Left cardiac atrium (tissue), 4 donors: ENCODE results near the gene RAF1. TPM values are rescaled to one million over a fixed set of nuclear protein-coding genes. Genes with fewer than 3 reads are reported as not detected.

ENCODE experiments used
- ATAC-seq, 2 donors: fragments of 200-7000 bp; cut with Tn5 transposase; one replicate each; pipeline ENCODE4 v1.9.1; 2020; ENCODE audit warnings: mild to moderate bottlenecking in 2 of 2, moderate library complexity in 2 of 2
- DNase-seq: peaks from one replicate; pipeline ENCODE4 v3.0.0-alpha.2; 2020
- intact Hi-C, 2 donors: fragments of 100-400 bp; cut with DNase I; formaldehyde crosslinking; loops; one replicate each; pipeline versions ENCODE4 v1.14.1 to v1.15.1; 2022 to 2023
- total RNA-seq, 2 donors: library from RNA; stranded (reverse); fragmentation: NEBNext Ultra II Directional; extraction: Animal tissue kit (Norgen Biotek cat#: 25700); gene quantifications; one replicate each; pipeline ENCODE4 v1.2.1, GENCODE V29; 2021
- donor health status: DM: no; HTN: yes; CAD: no.
- donor health status: DM: no; HTN: yes; CAD: no; lungs with severe emphysema.
- donor health status: DM: yes; HTN: yes; CAD: no.
- donor health status: Dilated cardiomyopathy.

The RAF1 gene
- total RNA-seq, 2 donors from 2014 or later = 109 to 116 TPM

GRCh38 chr3:12615266-12615665, 48.7 kb downstream of the RAF1 start:
- intact Hi-C loops = no loop called here
- ATAC-seq (no peak), DNase-seq (no peak)

GRCh38 chr3:12613250-12613649, 50.7 kb downstream of the RAF1 start:
- ATAC-seq (peak in 1 of 2 donors; percentile 29), DNase-seq (no peak)
- intact Hi-C loops = no loop called here

- ATAC-seq = no peak
- DNase-seq = no peak
- intact Hi-C loops = no loop called here
These were observed 51.2 kb downstream of the RAF1 start for GRCh38 chr3:12612514-12613226.

- DNase-seq (no peak), ATAC-seq (no peak)
- intact Hi-C loops = no loop called here
These were observed 52.8 kb downstream of the RAF1 start for GRCh38 chr3:12611117-12611516.

- no peak for ATAC-seq
These were observed 55.5 kb downstream of the RAF1 start for GRCh38 chr3:12608376-12608775.

GRCh38 chr3:12603969-12604368, 59.9 kb downstream of the RAF1 start:
- no peak for DNase-seq
- intact Hi-C loops = no loop called here
- ATAC-seq = peak in 1 of 2 donors; percentile 31

More at GRCh38 chr3:12608376-12608775, 55.5 kb downstream of the RAF1 start:
- intact Hi-C loops = no loop called here
- no peak for DNase-seq

- no peak for ATAC-seq
- intact Hi-C loops = no loop called here
- DNase-seq = no peak
These were observed 62.8 kb downstream of the RAF1 start for GRCh38 chr3:12601072-12601471.

- intact Hi-C loops = no loop called here
- DNase-seq (no peak), ATAC-seq (no peak)
These were observed 65.0 kb downstream of the RAF1 start for GRCh38 chr3:12598890-12599289.

GRCh38 chr3:12593473-12593872, 70.4 kb downstream of the RAF1 start:
- intact Hi-C loops = loop anchor here in 1 of 2 donors (5.0 kb wide), 1 partner anchor 69 kb away; the partner anchor contains the start of gene RAF1
- ATAC-seq (no peak), DNase-seq (no peak)

- no peak for DNase-seq
- intact Hi-C loops = loop anchor here in 1 of 2 donors (5.0 kb wide), 1 partner anchor 70 kb away; the partner anchor contains the start of gene RAF1
- peak; percentile 24 to 45 for ATAC-seq
These were observed 71.8 kb downstream of the RAF1 start for GRCh38 chr3:12591997-12592715.

- no peak for ATAC-seq
- no peak for DNase-seq
- intact Hi-C loops = loop anchor here in 1 of 2 donors (5.0 kb wide), 1 partner anchor 71 kb away; the partner anchor contains the start of gene RAF1
These were observed 72.5 kb downstream of the RAF1 start for GRCh38 chr3:12591456-12591855.

- intact Hi-C loops = loop anchor here in 1 of 2 donors (5.0 kb wide), 1 partner anchor 72 kb away; the partner anchor contains the start of gene RAF1
- DNase-seq (no peak), ATAC-seq (no peak)
These were observed 73.8 kb downstream of the RAF1 start for GRCh38 chr3:12590096-12590495.

GRCh38 chr3:12588039-12589009, 75.6 kb downstream of the RAF1 start:
- ATAC-seq = no peak
- DNase-seq = no peak

GRCh38 chr3:12586403-12586802, 77.5 kb downstream of the RAF1 start:
- ATAC-seq (no peak), DNase-seq (no peak)
- intact Hi-C loops = no loop called here

More at GRCh38 chr3:12588039-12589009, 75.6 kb downstream of the RAF1 start:
- intact Hi-C loops = no loop called here

- intact Hi-C loops = no loop called here
- no peak for DNase-seq
- ATAC-seq = no peak
These were observed 77.9 kb downstream of the RAF1 start for GRCh38 chr3:12585970-12586369.

- DNase-seq (no peak), ATAC-seq (no peak)
- intact Hi-C loops = no loop called here
These were observed 78.7 kb downstream of the RAF1 start for GRCh38 chr3:12585181-12585580.

- intact Hi-C loops = no loop called here
- DNase-seq (no peak), ATAC-seq (no peak)
These were observed 79.8 kb downstream of the RAF1 start for GRCh38 chr3:12584083-12584482.

GRCh38 chr3:12583280-12583679, 80.6 kb downstream of the RAF1 start:
- no peak for ATAC-seq
- intact Hi-C loops = no loop called here

GRCh38 chr3:12582730-12583129, 81.2 kb downstream of the RAF1 start:
- DNase-seq (no peak), ATAC-seq (no peak)
- intact Hi-C loops = no loop called here

More at GRCh38 chr3:12583280-12583679, 80.6 kb downstream of the RAF1 start:
- no peak for DNase-seq
